SIG-M5 treated with dmso at 0.1 percent for 504 hours (cell line): ENCODE measurements around the gene EIF4G1.
"Not testable (repeated sequence)": the region's sequence is repeated elsewhere in the genome, so short reads cannot be mapped to it uniquely, and the experiment has no call there.

Source experiments
- DNase-seq: peaks from one replicate; lab custom pipeline; 2025; ENCODE audit not compliant: unreplicated experiment; lab: John Stamatoyannopoulos, UW

The EIF4G1 gene

GRCh38 chr3:184333190-184333589 lies 18.8 kb downstream of the EIF4G1 start:
- DNase-seq, result no peak

- DNase-seq, result no peak
Measured at GRCh38 chr3:184333700-184334099, 19.3 kb downstream of the EIF4G1 start.

- peak; percentile 38 for DNase-seq
Measured at GRCh38 chr3:184334470-184335158, 20.2 kb downstream of the EIF4G1 start.

GRCh38 chr3:184335291-184335660 lies 20.9 kb downstream of the EIF4G1 start:
- no peak for DNase-seq

GRCh38 chr3:184335661-184336546 lies 21.5 kb downstream of the EIF4G1 start:
- peak; percentile 45 for DNase-seq

- no peak for DNase-seq
Measured at GRCh38 chr3:184336547-184337398, 22.4 kb downstream of the EIF4G1 start.

GRCh38 chr3:184337399-184337714 lies 23.0 kb downstream of the EIF4G1 start, which contains the start of gene FAM131A:
FAM131A (plus strand) TSS chr3:184337600; CDS start chr3:184337631, 31 bp downstream.
- no peak for DNase-seq

GRCh38 chr3:184337981-184338380 lies 23.6 kb downstream of the EIF4G1 start:
- DNase-seq, result no peak

- no peak for DNase-seq
Measured at GRCh38 chr3:184338511-184338945, 24.1 kb downstream of the EIF4G1 start.

- no peak for DNase-seq
Measured at GRCh38 chr3:184339001-184339400, 24.6 kb downstream of the EIF4G1 start.

GRCh38 chr3:184339451-184340135 lies 25.2 kb downstream of the EIF4G1 start:
- not testable (repeated sequence) for DNase-seq

GRCh38 chr3:184341925-184342324 lies 27.5 kb downstream of the EIF4G1 start:
- no peak for DNase-seq

GRCh38 chr3:184343200-184343876 lies 28.9 kb downstream of the EIF4G1 start:
- DNase-seq, result no peak

GRCh38 chr3:184344579-184345316 lies 30.3 kb downstream of the EIF4G1 start:
- DNase-seq, result no peak

GRCh38 chr3:184345317-184346144 lies 31.1 kb downstream of the EIF4G1 start:
- peak; percentile 82 for DNase-seq

GRCh38 chr3:184346480-184347190 lies 32.2 kb downstream of the EIF4G1 start:
- no peak for DNase-seq

- no peak for DNase-seq
Measured at GRCh38 chr3:184347321-184348056, 33.1 kb downstream of the EIF4G1 start.
